Inflammatory macrophage treated with lipopolysaccharide for 4 hours (primary cell): Measurements from ENCODE around the gene SPINT3.

ENCODE experiments used
- DNase-seq: peaks from one replicate; pipeline ENCODE4 v3.0.0-alpha.2; 2020

Gene SPINT3, protein sequence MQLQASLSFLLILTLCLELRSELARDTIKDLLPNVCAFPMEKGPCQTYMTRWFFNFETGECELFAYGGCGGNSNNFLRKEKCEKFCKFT

DNA sequence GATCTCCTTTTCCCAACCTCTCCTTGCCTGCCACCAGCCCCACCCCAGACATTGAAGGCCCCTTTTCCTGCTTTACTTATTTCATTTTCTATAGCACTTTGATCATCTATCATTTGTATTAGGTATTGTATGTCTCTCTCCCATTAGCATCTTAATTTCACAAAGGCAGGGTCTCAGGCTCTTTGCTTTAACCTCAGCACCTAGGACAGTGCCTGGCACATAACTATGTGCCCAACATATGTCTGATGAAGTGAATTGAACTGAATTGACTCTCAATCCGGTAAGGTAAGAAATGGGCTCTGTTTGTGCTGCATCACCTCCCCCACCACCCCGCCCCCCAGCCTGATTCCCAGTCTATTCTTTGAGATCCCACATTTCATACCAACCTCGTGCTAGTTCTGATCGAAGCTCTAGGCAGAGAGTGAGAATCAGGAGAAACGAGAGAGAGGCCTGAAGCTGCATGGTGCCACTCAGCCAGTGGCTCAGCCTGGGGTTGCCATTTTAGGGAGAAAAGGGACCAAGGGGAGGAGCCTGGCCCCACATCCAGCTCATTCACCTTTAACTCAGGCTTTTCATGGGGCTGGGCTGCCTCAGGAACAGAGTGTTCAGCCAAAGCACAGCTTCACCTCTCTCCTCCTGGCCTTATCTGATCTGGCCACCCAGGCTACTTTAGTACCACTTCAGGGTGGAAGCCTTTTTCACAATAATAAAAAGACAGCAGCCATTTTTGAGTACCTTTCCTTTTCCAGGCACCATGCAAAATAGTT lies at the start of gene SPINT3:
SPINT3 (minus strand) TSS at position 476 of the 767 bp plus-strand sequence; CDS start at position 462, 14 bp downstream.
- DNase-seq, result no peak

DNA sequence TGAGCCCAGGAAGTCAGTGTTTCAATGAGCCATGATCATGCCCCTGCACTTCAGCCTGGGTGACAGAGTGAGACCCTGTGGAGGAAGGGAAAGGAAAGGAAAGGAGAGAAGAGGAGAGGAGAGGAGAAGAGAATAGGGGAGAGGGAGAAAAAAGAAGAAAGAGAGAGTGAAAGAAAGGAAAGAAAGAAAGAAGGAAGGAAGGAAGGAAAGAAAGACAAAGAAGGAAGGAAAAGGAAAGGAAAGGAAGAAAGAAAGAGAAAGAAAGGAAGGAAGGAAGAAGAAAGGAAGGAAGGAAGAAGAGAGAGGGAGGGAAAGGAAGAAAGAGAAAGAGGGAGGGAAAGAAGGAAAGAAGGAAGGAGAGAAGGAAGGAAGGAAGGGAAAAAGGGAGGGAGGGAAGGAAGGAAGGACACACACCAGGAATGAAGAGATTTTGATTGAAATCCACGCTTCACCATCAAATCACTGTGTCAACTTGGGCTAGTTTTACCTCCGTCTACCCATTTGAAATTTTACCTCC lies 49.4 kb upstream of the SPINT3 start:
- no peak for DNase-seq

DNA sequence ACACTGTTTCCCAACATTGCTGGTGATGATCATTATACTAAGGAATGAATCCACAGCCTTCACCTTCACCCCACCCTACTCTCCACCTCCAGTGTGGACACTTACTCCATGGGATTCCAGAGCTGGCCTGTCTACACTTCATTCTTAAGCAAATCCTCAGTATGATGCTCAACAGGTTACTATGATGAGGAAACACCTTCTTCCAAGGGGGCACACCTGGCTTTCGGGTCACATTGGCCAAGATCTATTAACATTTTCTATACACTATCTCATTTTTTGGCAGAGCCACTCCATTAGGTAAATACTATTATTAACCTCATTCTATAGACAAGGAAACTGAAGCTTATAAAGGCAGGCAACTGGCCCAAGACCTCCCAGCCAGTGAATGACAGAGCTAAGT lies 39.8 kb upstream of the SPINT3 start:
- DNase-seq, result no peak

DNA sequence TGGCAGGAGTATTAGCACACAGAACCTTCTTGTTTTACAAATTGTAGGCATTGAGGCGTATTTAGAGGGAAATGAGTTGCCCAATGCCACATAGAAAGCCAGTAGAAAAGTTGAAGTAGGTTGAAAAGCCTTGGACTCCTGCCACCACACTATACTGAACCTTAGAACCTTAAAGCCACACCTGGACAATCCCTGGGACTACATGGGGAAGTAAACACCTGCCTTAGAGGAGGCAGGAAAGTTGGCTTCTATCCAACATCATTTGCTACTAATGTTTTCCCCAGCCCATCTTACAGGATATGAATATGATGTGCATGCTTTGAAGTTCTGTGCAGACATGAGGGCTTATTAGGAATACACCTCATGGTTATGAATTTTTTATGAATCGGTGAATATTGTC lies 37.0 kb upstream of the SPINT3 start:
- DNase-seq, result no peak

DNA sequence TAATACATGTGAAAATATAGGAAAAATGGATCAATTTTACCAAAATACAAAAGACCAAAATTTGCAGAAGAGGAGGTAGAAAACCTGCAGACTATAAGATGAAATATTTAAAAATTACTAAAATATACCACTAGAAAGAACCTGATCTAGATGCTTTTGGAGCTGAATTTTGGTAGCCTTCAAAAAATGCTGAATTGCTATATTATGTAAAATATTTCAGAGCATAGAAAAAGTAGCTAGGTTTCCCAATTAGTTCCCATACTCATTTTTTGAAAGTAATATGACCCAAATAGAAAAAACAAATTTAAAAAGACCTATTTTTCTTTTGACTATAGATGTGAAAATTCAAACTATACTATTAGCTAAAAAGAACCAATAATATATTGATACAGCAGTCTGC lies 35.3 kb upstream of the SPINT3 start:
- no peak for DNase-seq

DNA sequence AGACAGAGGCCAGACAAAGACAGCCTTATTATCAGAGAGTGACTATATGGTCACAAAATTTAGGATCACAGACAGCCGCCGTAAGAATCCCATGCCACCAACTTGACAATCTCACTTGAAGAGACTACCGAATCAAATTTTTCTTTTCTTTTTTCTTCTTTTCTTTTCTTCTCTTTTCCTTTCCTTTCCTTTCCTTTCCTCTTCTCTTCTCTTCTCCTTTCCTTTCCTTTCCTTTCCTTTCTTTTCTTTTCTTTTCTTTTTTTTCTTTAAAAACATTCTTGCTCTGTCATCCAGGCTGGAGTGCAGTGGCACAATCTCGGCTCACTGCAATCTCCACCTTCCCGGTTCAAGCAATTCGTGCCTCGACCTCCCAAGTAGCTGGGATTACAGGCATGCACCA lies 33.0 kb upstream of the SPINT3 start:
- DNase-seq, result no peak

DNA sequence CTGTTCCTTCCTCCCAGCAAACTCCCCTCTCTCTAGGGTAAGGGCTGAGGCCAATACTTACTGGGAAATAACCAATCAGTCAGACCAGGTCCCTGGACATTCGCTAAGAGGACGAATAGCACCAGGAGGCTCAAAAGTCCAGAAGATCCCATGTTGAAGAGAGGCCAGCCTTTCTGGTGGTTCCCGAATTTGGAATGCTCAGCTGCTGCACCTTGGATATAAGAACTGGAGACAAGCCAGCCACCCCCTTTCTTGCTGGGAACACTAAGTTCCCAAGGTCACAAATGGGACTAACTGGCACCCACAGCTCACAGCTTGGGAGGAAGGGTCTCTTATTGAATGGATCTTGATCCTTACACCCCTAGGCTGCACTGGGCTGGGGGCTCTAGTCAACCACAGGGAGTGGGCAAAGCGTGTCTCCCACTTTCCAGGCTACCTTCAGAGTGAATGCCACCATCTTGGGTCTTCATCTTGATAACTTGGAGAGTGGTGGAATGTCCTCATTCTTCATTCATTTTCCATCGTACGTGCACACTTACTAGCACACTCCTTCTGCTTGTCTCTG lies 31.9 kb upstream of the SPINT3 start, which contains the start of gene EPPIN:
EPPIN (minus strand) TSS at position 196 of the 565 bp plus-strand sequence; CDS start at position 152, 44 bp downstream.
- no peak for DNase-seq

DNA sequence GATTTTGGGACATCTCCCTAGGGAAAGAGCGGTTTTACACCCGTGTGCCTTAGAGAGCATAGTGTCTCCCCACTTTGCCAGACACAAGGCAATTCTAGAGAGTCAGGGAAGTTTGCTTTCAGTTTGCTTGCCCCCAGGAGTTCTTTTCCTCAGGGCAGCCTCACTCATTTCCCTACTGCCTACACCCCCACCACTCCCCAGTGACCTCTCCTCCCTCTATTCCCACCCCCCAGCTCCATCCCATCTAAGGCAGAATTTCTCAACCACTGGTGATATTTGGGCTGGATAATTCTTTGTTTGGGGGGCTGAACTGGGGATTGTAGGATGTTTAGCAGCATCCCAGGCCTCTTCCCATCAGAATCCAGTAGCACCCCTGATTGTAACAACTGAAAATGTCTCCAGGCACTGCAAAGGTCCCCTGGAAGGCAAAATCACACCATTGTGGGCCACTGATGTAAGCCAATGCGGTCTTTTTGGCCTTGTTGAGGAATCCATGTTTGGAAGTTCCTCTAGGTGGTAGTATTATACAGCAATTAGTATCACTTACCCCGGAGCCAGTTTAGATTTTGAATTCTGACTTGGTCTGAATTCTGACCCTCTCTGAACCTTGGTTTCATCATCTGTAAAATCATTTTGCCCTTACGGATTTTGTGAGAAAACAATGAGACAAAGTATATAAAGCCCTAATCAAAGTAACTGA lies 30.5 kb upstream of the SPINT3 start:
- DNase-seq, result peak; percentile 22

DNA sequence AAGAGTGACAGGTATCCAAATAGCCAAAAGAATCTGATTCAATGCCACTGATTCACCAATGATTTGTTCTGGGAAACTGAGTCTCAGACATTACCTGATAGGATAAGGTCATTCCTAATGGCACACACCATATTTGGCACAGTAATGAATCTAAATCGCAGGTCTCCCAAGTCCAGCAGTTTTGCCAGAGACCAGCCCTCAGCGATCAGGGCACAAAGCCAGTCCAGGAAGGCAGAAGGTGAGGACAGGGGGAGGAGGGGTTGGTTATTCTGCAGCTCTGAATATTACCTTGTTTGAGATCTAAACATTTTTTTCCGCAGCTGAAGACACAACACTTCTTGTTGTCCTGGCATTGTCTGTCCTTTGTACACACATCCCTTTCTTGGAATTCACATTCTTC lies 29.9 kb upstream of the SPINT3 start:
- no peak for DNase-seq

DNA sequence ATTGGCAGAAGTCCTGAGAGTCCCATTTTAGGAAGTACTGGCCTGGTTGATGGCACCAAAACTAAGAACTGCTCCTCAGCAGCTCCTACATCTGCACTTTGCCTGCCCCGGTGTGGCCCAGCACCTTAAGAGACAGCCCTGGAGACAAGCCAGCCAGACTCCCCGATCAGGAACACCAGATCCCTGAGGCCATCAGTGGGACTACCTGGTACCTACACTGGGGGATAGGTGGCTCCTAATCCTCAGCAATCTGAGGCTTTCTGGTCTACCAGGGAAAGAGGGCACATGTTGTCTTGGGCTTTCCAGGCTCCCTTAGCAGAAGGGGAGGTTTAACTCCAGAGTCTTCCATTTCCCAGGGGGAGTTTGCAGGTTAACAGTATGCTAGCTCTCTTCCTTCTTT lies 24.0 kb upstream of the SPINT3 start, which contains the start of gene WFDC6:
WFDC6 (minus strand) TSS at position 101 of the 400 bp plus-strand sequence; CDS start at position 26, 75 bp downstream.
- no peak for DNase-seq

DNA sequence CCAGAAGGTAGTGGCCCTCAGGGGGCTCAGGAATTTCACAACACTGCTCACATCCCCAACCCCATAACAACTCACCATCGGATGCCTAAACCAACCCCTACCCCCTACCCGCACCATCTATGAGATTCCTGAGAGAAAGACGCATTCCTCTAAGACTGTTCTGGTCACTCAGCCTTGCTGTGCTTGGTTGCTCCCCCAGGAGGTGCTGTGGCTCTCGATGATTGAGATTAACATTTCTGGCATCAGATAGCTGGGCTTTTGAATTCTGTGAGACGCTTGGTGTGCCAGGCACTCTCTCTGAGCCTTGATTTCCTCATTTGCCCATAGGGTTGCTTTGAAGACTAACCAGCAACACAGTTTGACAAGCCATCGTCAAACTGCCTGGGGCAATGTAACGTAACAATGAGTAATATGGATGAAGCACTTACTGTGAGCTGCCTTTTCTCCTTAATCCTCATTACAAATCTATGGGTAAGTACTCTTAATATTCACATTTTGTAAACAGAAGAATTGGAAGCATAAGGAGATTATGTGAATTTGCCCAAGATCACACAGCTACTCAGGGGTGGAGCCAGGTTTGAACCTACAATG lies 22.9 kb upstream of the SPINT3 start:
- no peak for DNase-seq

DNA sequence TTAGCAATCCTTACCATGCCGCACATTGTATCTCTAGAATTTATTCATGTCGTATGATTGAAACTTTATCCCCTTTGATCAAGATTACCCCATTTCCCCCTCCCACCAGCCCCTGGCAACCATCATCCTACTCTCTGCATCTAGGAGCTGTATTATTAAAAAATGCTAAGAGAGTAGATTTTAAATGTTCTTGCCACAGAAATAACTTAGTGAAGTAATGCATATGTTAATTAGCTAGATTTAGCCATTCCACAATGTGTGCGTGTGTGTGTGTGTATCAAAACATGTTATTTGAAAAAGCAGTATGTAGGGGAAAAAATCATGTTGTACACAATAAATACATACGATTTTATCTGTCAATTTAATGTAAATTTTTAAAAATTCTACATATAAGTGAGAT lies 11.9 kb upstream of the SPINT3 start:
- DNase-seq, result no peak

DNA sequence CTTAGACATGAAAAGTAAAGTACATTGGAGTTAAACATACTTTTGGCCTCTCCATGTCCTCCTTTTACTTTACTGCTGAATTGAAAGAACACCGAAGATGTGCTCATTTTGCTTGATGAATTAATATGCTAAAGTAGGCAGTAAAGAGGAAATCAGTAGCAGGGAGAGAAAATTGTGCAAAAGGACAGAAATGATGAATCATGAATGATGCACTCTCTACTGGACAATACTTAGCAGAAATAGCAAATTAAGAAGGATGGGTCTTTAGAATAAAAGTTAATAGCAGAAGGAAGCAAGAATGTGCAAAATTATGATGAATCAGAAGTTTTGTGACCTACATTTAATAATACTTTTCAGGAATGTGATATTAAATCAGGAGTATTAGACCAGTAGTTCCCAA lies 8.4 kb upstream of the SPINT3 start:
- DNase-seq, result peak; percentile 64

DNA sequence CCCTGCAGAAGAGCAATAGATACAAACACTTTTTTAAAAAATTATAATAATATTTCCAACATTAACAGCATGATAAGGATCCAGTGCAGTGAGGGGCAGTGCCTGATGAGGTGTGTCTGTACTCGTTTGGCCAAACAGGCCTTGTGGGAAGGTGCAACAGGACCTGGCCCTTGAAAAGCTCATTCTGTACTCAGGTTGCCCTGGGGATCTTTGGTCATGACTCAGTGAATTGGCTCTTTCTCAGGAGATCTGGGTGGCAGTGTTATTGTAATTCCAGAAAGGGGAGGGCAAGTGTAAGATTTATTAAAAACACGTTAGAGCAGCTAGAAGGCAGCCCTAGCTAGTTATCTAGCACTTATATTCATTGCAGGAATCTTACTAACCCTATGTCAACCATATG lies 2.9 kb upstream of the SPINT3 start:
- no peak for DNase-seq

DNA sequence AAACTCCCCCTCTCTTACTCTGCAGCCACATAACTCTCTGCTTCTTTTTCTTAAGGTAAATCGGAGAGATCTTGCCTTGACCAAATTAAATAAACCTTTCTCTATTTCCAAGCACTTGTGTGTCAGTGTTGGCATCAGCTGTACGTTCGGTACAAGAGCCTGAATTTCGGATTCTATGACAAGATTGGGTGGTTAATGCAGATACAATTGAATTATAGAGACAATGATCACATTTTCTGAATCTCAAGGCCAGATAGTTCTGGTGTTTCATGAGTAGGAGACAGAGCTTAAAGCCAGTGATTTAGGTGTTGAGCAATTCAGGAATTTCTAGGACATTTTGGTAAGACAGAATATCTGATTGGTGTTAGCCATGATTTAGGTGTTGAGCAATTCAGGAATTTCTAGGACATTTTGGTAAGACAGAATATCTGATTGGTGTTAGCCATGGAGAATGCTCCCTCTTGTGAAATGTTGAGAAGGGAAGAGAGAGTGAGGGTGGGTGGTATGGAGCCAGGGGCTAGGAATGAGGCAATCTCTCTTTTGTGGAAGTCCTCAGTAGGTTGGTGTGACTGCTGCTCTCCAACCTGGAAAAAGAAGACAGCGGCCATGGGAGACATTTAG lies 5.1 kb downstream of the SPINT3 start:
- DNase-seq, result peak; percentile 78

DNA sequence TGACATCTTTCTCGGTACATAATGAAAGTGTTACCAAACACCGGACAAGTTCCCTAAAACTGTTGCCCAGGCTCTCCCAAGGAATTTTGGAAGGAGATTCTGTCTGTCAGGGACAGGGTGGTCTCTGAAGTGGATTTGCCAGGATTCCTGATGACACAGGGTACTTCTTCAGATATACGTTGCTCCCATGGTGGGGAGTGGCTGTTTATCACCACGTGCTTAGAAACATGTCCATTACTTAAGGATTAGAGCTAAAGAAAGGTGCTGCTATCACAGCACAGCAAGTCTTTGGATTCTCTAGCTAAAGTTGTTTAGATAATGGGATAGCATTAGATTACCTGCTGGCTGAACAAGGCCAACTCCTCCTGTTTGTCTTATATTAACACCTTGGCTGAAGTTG lies 6.3 kb downstream of the SPINT3 start:
- DNase-seq, result no peak

DNA sequence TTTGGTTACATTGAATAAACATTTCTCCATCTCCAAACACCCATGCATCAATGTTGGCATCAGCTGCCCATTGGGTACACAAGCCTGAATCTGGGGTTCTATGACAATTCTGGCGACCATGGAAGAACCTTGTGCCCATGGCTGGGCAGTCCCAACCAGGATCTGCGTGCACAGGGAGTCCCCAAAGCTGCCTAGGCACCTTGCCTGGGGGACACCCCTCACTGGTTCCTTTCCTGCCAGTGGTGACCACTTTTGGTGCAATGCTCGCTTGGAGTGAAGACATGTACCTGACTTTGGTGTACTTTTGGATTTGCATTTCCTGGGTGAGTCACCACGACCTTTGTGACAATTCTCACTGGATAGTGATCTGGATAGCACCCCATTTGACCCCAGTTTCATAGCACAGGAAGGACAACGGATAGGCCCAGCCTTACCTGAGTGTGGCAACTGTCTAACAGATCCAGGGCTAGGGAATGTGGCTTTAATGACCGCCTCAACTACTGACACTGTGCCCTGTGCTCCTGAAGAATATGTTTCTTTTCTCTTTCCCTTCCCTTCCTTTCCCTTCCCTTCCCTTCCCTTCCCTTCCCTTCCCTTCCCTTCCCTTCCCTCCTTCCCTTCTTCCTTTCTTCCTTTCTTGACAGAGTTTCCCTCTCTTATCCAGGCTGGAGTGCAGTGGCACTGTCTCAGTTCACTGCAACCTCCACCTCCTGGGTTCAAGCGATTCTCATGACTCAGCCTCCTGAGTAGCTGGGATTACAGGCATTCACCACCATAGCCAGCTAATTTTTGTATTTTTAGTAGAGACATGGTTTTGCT lies 7.1 kb downstream of the SPINT3 start:
- DNase-seq, result no peak

DNA sequence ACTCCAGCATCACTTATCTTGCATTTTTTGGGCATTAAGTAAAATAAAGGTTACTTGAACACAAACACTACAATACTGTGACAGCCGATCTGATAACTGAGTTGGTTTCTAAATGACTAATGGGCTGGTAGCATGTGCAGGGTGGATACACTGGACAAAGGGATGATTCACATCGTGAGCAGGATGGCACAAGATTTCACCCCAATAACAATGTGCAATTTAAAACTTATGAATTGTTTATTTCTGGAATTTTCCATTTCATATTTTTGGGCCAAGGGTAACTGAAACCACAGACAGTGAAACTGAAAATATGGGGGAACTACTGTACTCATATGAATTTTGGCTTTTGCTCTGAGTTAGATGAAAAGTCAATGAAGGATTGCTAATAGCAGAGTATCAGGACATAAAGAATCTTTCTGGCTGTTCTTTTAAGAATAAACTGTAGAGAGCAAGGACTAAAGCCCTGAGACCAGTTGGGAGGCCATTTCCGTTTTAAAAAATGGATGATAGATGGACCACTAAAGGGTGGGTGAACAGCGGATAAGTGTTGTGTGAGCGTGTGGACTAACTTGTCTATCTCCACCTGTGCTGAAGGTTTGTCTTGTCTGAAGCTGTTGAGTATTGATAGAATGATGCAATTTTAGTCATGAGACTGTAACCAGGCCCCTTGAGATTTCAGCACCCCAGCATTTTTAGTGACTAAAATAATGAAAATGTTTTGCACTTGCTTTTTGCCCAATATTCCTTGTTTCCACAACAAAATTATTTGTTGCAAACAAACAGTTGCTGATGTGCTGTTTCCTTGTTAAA lies 8.2 kb downstream of the SPINT3 start:
- DNase-seq, result peak; percentile 93

DNA sequence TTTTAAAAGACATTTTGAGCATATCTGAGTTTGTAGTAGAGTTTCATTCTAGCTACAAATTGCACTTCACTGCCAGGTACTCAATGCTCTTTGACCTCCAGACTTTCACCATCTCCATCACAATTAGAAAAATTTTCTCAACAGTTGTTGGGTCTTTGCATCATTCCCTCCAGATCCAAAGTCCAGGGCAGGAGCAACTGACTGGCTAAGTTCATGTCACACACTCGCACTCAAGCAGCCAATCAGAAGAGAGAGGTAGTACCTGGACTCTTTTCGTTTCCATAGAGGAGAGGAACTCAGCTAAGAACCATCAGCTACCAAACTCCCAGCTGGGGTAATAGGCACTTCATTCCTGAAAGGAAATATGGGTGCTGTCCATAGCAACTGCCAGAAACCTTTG lies 9.0 kb downstream of the SPINT3 start:
- no peak for DNase-seq

DNA sequence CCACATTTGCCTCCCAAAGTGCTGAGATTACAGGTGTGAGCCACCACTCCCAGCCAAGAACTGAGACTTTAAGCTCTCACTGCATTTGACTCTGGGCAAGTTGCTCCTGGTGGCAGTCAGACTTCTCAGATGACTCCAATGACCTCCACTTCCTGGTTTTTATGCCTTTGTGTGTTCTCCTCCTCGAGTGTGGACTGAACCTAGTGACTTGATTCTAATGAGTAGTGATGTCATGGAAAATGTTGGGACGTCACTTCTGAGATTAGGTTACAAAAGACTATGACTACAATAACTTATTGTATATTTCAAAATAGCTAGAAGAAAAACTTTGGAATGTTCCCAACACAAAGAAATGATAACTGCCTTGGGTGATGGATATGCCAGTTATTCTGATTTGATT lies 12.0 kb downstream of the SPINT3 start:
- DNase-seq, result peak; percentile 82

DNA sequence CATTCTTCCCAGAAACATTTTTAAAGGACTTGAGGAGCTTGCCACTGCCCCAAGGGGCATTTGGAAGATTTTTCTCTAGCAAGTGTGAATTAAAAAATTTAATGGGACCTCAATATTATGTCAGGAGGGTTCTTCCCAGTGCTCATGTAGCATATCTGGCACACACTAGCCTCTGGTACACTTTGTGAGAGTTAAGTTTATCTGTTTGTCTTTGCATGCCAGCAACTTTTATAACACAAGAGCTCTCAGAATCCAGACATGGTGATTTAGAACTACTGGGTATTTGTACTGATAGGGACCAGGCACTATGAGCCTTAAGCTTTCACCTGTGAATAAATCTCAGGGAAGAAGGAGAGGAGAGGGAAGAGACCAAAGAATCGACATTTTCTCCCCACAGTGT lies 12.9 kb downstream of the SPINT3 start:
- DNase-seq, result no peak
